Left lobe of liver (tissue), 2 donors: ENCODE results near the gene SCARF2. TPM values are rescaled to one million over a fixed set of nuclear protein-coding genes. Genes with fewer than 3 reads are reported as not detected.

ENCODE experiments used
- ATAC-seq: fragments of 200-7000 bp; cut with Tn5 transposase; one replicate; pipeline ENCODE4 v1.9.1; 2020; ENCODE audit warnings: mild to moderate bottlenecking, moderate library complexity
- DNase-seq: peaks from one replicate; pipeline ENCODE4 v3.0.0-alpha.2; 2020; ENCODE audit warnings: low spot score
- total RNA-seq: library from RNA; stranded (reverse); gene quantifications from one replicate; pipeline ENCODE4 v1.2.1, GENCODE V29; 2021
- donor health status: DM: no; HTN: no; CAD: no; lungs with moderate emphysema.
- donor health status: DM: no; HTN: yes; CAD: no.

The SCARF2 gene
- total RNA-seq, 1 donor from 2014 or later, result 2.2 TPM

- DNase-seq (no peak), ATAC-seq (peak; percentile 11)
Observed at GRCh38 chr22:20441631-20442484, 4.2 kb upstream of the SCARF2 start.

GRCh38 chr22:20440637-20441591 is 3.3 kb upstream of the SCARF2 start:
- DNase-seq (no peak), ATAC-seq (no peak)

GRCh38 chr22:20439928-20440575 is 2.4 kb upstream of the SCARF2 start:
- DNase-seq (no peak), ATAC-seq (no peak)

GRCh38 chr22:20439556-20439927 is 1.9 kb upstream of the SCARF2 start:
- DNase-seq, result no peak
- ATAC-seq, result no peak

- peak; percentile 59 for ATAC-seq
- DNase-seq, result no peak
Observed at GRCh38 chr22:20438678-20439492, 1.3 kb upstream of the SCARF2 start.

GRCh38 chr22:20438427-20438677 is 727 bp upstream of the SCARF2 start:
- ATAC-seq (no peak), DNase-seq (no peak)

- DNase-seq (no peak), ATAC-seq (peak; percentile 9)
Observed at GRCh38 chr22:20436768-20437612, 635 bp downstream of the SCARF2 start.

- DNase-seq (no peak), ATAC-seq (no peak)
Observed at GRCh38 chr22:20436307-20436767, 1.3 kb downstream of the SCARF2 start.

GRCh38 chr22:20435436-20436306 is 2.0 kb downstream of the SCARF2 start:
- DNase-seq (no peak), ATAC-seq (no peak)

- ATAC-seq (no peak), DNase-seq (no peak)
Observed at GRCh38 chr22:20434773-20435172, 2.9 kb downstream of the SCARF2 start.

GRCh38 chr22:20434264-20434751 is 3.3 kb downstream of the SCARF2 start:
- DNase-seq, result no peak

GRCh38 chr22:20433686-20434241 is 3.9 kb downstream of the SCARF2 start:
- ATAC-seq (no peak), DNase-seq (no peak)

More at GRCh38 chr22:20434264-20434751, 3.3 kb downstream of the SCARF2 start:
- no peak for ATAC-seq

- DNase-seq (no peak), ATAC-seq (no peak)
Observed at GRCh38 chr22:20433191-20433590, 4.4 kb downstream of the SCARF2 start.

GRCh38 chr22:20432244-20432686 is 5.4 kb downstream of the SCARF2 start:
- no peak for DNase-seq
- no peak for ATAC-seq

GRCh38 chr22:20431511-20432192 is 6.0 kb downstream of the SCARF2 start:
- ATAC-seq (no peak), DNase-seq (no peak)

- no peak for DNase-seq
- peak; percentile 85 for ATAC-seq
Observed at GRCh38 chr22:20430720-20431510, 6.7 kb downstream of the SCARF2 start.
